Metanephros (tissue), 1 donor: ENCODE measurements around the gene GPATCH4. TPM values are rescaled to one million over a fixed set of nuclear protein-coding genes. Genes with fewer than 3 reads are reported as not detected.

Experiments
- total RNA-seq: library from RNA; depleted of rRNA; stranded (reverse); fragments of >200 nt; gene quantifications from one replicate; pipeline ENCODE4 v1.2.3, GENCODE V29; 2014

GPATCH4 gene
- 9.6 TPM for total RNA-seq

GRCh38 chr1:156601122-156601830 is at the start of gene GPATCH4:
TSS of gene GPATCH4 (minus strand) at chr1:156601479.

GRCh38 chr1:156641761-156642264 is 40.5 kb upstream of the GPATCH4 start, which contains the start of gene BCAN:
TSS of gene BCAN (plus strand) at chr1:156642117. CDS start at chr1:156646055, 3,938 bp downstream.

GRCh38 chr1:156618853-156619581 is 17.7 kb upstream of the GPATCH4 start, which contains the start of gene HAPLN2:
TSS of gene HAPLN2 (plus strand) at chr1:156619415. CDS start at chr1:156623491, 4,076 bp downstream.

GRCh38 chr1:156591432-156592157 is 9.7 kb downstream of the GPATCH4 start, which contains the start of gene NAXE:
TSS of gene NAXE (plus strand) at chr1:156591776. CDS start at chr1:156591805, 29 bp downstream.

GRCh38 chr1:156579472-156579871 is 21.8 kb downstream of the GPATCH4 start, which contains the start of gene TTC24:
TSS of gene TTC24 (plus strand) at chr1:156579723. CDS start at chr1:156581365, 1,642 bp downstream.

GRCh38 chr1:156571919-156572662 is 29.2 kb downstream of the GPATCH4 start, which contains the start of gene IQGAP3:
TSS of gene IQGAP3 (minus strand) at chr1:156572565. CDS start at chr1:156572529, 36 bp downstream.

Other genes with a start within 250 kb of the GPATCH4 start
- 7.6 TPM for gene RHBG, start 232.3 kb downstream of the GPATCH4 start, total RNA-seq
- gene MEF2D, start 100.7 kb downstream of the GPATCH4 start, total RNA-seq = 31.0 TPM
- gene IQGAP3, start 28.9 kb downstream of the GPATCH4 start, total RNA-seq = 11.3 TPM
- gene TTC24, start 21.8 kb downstream of the GPATCH4 start, total RNA-seq = 0.58 TPM
- gene NAXE, start 9.7 kb downstream of the GPATCH4 start, total RNA-seq = 53.7 TPM
- gene HAPLN2, start 17.9 kb upstream of the GPATCH4 start, total RNA-seq = 0.29 TPM
- 0.18 TPM for gene BCAN, start 40.6 kb upstream of the GPATCH4 start, total RNA-seq
- gene NES, start 75.9 kb upstream of the GPATCH4 start, total RNA-seq = 62.2 TPM
- 17.1 TPM for gene CRABP2, start 104.1 kb upstream of the GPATCH4 start, total RNA-seq
- 22.9 TPM for gene METTL25B, start 127.0 kb upstream of the GPATCH4 start, total RNA-seq
- gene ISG20L2, start 127.3 kb upstream of the GPATCH4 start, total RNA-seq = 13.3 TPM
- 40.3 TPM for gene MRPL24, start 139.6 kb upstream of the GPATCH4 start, total RNA-seq
- gene HDGF, start 150.2 kb upstream of the GPATCH4 start, total RNA-seq = 107 TPM
- 33.2 TPM for gene PRCC, start 166.1 kb upstream of the GPATCH4 start, total RNA-seq
- gene SH2D2A, start 215.4 kb upstream of the GPATCH4 start, total RNA-seq = 0.64 TPM